ENCODE data around the gene SHLD1.
"Not testable (repeated sequence)": the region's sequence is repeated elsewhere in the genome, so short reads cannot be mapped to it uniquely, and the experiment has no call there.

The SHLD1 gene

GRCh38 chr20:5737619-5737953 is 12.6 kb upstream of the SHLD1 start:
- no peak for DNase-seq

DNA sequence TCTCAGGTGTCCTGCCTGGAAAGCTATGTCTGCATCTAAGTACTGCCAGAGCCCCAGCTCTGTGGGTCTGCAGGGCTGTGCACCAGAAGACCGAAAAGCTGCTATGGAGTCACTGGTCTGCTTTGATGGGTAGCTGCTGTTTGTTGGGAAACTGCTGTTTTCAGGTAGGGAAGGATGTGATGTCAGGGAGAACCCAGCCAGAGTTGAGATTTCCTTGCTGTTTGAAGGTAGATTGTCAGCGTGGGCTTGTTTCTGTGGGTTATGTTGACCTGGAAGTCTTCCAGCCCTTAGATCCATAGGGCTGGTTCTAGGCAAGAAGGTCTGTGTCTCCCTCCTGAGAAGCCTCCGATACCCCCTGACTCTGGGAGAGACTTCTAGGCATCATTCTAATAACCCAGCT is 12.2 kb upstream of the SHLD1 start:
- DNase-seq: peak; percentile 10

- not testable (repeated sequence) for DNase-seq
Measured at GRCh38 chr20:5740643-5741042, 9.6 kb upstream of the SHLD1 start.

DNA sequence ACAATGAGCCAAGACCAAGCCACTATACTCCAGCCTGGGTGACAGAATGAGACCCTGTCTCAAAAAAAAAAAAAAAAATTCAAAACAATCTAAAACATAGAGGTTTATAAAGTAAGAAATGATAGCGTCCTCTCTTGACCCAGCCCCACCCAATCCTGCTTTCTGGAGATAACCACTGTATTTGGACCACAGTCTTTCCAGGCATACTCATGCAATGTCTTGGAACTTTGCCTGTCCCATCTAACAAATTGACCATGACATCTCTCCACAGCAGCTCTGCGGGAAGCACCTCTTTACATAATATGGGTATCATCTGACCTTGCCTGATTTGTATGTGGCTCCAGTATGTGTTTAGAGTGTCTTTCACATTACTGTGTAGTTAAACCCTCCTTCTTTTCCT is 9.1 kb upstream of the SHLD1 start:
- DNase-seq: no peak

DNA sequence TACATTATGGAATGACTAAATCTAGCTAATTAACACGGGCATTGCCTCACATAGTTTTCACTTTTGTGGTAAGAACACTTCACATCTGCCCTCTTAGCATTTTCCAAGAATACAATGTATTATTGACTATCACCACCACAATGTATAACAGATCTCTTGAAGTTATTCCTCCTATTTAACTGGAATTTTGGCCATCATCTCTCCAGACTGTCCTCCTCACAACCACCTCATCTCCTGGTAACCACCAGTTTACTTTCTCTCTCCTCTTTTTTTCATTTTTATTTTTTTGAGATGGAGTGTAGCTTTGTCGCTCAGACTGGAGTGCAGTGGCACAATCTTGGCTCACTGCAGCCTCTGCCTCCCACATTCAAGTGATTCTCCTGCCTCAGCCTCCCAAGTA is 8.2 kb upstream of the SHLD1 start:
- DNase-seq: no peak

DNA sequence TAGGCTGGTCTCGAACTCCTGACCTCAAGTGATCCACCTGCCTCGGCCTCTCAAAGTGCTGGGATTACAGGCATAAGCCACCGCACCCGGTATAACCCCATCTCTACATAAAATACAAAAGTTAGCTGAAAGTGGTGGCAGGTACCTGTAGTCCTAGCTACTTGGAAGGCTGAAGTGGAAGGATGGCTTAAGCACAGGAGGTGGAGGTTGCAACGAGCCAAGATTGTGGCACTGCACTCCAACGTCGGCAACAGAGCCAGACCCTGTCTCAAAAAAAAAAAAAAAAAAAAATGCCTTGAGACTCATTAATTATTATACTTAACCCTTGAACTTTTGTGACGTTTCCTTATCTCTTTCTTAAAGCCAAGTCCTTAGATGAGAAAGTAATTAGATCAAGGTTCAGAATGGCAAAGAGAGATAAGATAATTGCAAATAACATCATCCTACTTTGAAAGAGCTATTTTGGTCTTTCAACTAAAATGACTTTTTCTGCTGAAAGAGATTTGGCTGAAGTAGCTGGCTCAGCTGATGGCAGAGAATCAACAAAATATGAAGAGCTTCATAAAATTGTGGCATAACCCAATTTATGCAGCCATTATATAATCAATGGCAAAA is 4.7 kb upstream of the SHLD1 start:
- no peak for DNase-seq

GRCh38 chr20:5746064-5746463 is 4.1 kb upstream of the SHLD1 start:
- DNase-seq: no peak

DNA sequence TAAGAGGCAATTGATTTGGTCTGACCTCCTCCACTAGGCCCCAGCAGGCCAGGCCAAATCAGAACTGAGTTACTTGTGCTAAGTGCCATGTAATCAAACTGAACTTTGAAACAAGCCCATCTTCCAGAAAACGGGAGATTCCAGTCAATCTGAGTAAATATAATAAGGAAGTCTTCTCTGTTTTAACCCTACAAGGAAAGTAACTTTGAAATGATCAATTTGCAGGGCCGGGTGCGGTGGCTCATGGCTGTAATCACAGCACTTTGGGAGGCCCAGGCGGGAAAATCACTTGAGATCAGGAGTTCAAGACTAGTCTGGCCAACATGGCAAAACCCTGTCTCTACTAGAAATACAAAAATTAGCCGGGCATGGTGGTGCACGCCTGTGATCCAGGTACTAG is 2.0 kb upstream of the SHLD1 start:
- DNase-seq: no peak

GRCh38 chr20:5749512-5749951 is 669 bp upstream of the SHLD1 start:
- not testable (repeated sequence) for DNase-seq

DNA sequence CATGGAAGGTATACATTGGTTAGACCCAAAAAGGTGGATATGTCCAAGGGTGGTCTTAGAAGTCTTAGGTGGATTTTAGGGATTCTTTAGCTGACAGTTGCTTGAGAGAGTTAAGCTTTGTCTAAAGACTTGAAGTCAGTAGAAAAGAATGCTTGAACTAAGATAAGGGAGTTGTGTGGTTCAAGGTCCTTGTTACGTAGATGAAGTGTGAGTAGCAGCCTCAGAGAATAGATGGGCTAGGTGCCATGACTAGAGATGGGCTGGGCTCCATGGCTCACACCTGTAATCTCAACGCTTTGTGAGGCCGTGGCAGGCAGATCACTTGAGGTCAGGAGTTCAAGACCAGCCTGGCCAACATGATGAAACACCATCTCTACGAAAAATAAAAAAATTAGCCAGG is 1.7 kb downstream of the SHLD1 start:
- DNase-seq: no peak

DNA sequence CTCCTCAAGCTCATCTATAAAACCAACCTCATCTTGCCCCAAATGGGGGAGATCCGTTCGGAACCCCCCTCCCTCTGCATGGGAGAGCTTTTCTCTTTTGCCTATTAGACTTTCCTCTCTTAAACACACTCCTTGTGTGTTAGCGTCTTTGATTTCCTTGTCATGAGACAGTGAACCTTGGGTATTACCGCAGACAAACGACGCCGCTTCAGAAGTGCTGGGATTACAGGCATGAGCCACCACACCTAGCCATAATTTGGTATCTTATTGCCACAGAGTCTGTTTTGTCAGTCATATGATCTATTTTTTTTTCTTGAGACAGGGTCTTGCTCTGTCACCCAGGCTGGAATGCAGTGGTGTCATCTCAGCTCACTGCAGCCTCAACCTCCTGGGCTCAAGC is 3.6 kb downstream of the SHLD1 start:
- no peak for DNase-seq

GRCh38 chr20:5757949-5758348 is 7.7 kb downstream of the SHLD1 start:
- no peak for DNase-seq

- no peak for DNase-seq
Measured at GRCh38 chr20:5766085-5766764, 16.0 kb downstream of the SHLD1 start.

- DNase-seq: no peak
Measured at GRCh38 chr20:5767493-5768098, 17.4 kb downstream of the SHLD1 start.

- DNase-seq: no peak
Measured at GRCh38 chr20:5770231-5770986, 20.2 kb downstream of the SHLD1 start.

DNA sequence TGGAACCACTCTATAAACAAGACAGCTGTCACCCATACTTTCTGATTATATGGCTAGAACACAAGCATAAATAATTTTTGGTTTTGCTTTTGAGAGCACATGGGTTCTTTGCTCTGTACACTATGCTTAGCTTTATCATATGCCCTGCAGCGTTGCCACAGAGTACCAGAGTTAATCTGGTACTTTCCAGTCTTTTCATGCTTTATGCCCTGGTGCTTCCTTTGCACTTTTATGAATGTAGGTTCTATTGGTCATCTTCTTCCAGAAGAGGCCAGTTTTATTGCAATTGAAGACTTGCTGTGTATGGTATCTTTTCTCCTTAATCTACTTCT is 20.8 kb downstream of the SHLD1 start:
- no peak for DNase-seq

GRCh38 chr20:5772704-5773103 is 22.5 kb downstream of the SHLD1 start:
- no peak for DNase-seq

DNA sequence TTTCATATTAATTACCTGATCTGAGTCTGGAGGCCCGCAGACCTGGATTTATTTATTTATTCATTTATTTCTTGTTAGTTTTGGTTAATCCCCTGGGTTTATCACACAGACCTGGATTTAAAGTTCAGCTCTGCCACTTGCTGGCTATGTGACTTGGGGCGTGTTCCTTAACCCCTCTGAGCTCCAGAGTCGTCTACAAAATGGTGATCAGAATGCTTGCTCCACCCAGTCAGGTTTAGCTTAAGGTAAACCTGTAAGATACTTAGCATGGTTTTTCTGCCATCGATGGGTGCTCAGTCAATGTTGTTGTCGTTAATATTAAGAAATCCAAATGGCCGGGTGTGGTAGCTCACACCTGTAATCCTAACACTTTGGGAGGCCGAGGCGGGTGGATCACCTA is 23.4 kb downstream of the SHLD1 start:
- DNase-seq: no peak

DNA sequence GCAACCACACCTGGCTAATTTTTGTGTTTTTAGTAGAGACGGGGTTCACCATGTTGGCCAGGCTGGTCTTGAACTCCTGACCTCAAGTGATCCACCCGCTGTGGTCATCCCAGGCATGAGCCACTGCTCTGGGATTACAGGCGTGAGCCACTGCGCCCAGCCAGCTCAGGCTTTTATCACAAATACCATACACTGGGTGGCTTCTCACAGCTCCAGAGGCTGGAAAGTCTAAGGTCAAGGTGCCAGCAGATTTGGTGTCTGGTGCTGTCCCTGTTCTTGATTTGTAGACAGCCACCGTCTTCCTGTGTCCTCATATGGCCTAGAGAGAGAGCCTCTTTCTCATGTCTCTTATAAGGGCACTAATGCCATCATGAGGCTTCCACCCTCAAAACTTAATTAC is 25.9 kb downstream of the SHLD1 start:
- no peak for DNase-seq

DNA sequence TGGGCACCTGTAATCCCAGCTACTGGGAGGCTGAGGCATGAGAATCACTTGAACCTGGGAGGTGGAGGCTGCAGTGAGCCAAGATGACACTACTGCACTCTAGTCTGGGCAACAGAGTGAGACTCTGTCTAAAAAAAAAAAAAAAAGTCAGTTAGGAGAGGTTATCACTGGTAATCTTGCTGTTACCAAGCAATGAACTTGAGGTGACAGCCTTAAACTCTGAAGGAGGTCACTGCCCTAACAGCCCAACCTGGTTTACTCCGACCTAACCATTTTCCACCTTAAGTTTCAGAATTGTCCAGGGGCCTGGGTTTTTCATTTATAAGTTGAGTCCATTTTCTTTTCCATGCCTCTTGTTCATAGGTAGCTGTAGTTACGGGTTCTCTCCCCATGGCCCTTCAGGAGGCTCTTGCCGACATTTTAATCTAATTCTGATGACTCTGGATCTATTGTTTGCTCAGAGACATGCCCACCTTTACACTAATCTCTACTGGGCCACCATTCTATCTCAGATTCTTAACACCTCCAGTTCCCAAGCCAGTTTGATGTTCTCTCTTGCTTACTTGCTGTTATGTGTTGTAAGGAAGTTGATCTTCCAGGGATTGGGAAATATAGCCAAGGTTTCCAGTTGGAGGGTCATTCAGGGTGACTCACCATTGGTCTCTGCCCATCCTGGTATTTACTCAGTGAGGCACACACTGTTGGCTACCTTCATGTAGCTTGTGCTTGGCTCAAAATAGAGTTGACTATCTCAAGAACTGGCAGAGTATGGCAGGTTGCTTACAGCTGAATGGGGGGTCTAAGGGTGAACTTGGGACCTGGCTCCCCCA is 29.1 kb downstream of the SHLD1 start:
- no peak for DNase-seq

DNA sequence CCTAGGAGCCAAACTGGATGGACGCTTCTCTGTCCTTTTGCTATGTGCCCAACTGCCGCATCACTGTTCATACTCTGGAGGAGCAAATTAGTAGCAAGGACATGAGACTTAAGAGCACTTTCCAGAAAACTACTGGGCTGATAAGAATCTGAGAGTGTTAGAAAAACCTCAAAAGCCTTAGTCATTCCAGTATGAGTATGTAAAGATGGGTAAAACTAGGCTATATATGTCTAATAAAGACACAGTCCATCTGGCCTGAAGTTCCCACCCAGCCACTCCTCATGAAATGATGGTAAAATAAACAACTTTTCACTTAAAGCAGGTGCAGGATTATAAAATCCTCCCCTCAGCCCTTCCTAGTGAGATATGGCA is 30.6 kb downstream of the SHLD1 start:
- DNase-seq: no peak

GRCh38 chr20:5781367-5781766 is 31.2 kb downstream of the SHLD1 start:
- DNase-seq: not testable (repeated sequence)

Measured in CD4-positive, alpha-beta T cell treated with Interleukin-6 for 4 hours (primary cell).